B cell (primary cell): ENCODE data around the gene DBET.
"Not testable (repeated sequence)": the region's sequence is repeated elsewhere in the genome, so short reads cannot be mapped to it uniquely, and the experiment has no call there.

Source experiments
- CTCF ChIP-seq: fragments of 200-600 bp; IDR thresholded peaks from one replicate; pipeline ENCODE4 v1.8.0; 2022; ENCODE audit warnings: antibody characterized with exemption, mild to moderate bottlenecking
- EZH2 ChIP-seq: IDR thresholded peaks from 2 replicates; pipeline ENCODE4 v1.6.1; 2012; ENCODE audit warnings: borderline replicate concordance, low read depth, mild to moderate bottlenecking, moderate library complexity, low read length; ENCODE audit not compliant: insufficient read depth, poor library complexity, severe bottlenecking

- TF ChIP-seq CTCF, EZH2: not testable (repeated sequence)
These were observed 48.6 kb downstream of the DBET start for GRCh38 chr4:190112879-190113278.
